ENCODE data around the gene EXOC8. TPM values are rescaled to one million over a fixed set of nuclear protein-coding genes. Genes with fewer than 3 reads are reported as not detected.
A peak's percentile ranks its signal among the peaks of the same experiment; 100 is the strongest.

EXOC8 gene
- polyA plus RNA-seq, 2 of the 4 experiments (the other 2 are of a cell fraction): 7.7 to 9.8 TPM

DNA sequence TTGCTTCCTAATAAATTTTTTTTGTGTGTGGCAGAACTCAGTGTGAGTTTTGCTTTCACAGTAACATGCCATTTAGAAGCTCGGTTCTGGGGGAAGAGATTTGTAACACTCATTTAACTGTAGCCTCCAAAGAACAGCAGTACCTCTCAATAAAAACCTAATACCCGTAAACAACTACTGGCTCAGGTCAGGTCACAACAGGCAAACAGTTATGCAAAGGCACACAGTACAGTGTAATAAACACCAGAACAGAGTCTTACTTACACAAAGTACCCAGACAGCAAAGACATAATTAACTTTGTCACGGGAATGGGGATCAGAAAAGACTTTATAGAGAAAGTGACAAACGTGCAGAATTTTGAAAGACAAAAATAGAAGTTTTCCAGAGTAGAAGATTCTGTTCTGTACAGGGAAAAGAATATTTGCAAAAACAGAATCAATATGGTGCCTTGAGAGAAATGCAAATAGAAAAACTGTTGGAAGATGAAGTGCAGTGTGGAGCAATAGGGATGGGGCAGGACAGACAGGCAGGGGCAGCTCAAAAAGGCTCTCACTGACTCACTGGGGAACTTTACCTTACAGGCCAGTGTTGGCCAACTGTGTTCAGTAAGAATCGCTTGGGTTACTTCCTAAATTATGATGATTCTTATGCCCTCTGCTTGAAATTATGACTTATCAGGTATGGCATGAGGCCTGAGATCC lies 45.7 kb upstream of the EXOC8 start:
- no peak overlapping the region for H3K4me3 ChIP-seq
- POLR2A ChIA-PET: interaction anchor here (1.5 kb wide), 1 partner anchor 12 kb away, joined by 3 read pairs; no protein-coding TSS in a partner anchor
- H3K9me3 ChIP-seq: no peaks in the 10 kb centered on the region
- TF ChIP-seq CBX8 (IDR thresholded peaks at IDR 0.05) (no peak), POLR2A (IDR thresholded peaks at IDR 0.05; ENCODE audit: low read length) (no peak)
- TF ChIP-seq, protein P1, sequence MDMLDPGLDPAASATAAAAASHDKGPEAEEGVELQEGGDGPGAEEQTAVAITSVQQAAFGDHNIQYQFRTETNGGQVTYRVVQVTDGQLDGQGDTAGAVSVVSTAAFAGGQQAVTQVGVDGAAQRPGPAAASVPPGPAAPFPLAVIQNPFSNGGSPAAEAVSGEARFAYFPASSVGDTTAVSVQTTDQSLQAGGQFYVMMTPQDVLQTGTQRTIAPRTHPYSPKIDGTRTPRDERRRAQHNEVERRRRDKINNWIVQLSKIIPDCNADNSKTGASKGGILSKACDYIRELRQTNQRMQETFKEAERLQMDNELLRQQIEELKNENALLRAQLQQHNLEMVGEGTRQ (IDR thresholded peaks at IDR 0.05): no peak
- TF ChIP-seq, protein P2, sequence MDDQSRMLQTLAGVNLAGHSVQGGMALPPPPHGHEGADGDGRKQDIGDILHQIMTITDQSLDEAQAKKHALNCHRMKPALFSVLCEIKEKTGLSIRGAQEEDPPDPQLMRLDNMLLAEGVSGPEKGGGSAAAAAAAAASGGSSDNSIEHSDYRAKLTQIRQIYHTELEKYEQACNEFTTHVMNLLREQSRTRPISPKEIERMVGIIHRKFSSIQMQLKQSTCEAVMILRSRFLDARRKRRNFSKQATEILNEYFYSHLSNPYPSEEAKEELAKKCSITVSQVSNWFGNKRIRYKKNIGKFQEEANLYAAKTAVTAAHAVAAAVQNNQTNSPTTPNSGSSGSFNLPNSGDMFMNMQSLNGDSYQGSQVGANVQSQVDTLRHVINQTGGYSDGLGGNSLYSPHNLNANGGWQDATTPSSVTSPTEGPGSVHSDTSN (IDR thresholded peaks at IDR 0.05): no peak
- ATAC-seq (peak; percentile 54 to 62; a peak in 5 of 6 replicates), DNase-seq (ENCODE audit: low read depth in 1 of 2, low spot score in 1 of 2) (no peak), FAIRE-seq (no peak)
- CTCF ChIA-PET: interaction anchor here (0.6 kb wide), 1 partner anchor 11 kb away, joined by 4 read pairs; no protein-coding TSS in a partner anchor
- H3K27ac ChIP-seq: peak overlapping the region; percentile 11 to 30; a peak in 3 of 6 replicates
- peaks cover 86% of the 10 kb centered on the region for H3K4me1 ChIP-seq
- 57% methylated on average over 5 of the region's 5 CpGs for WGBS (ENCODE audit: missing lambda C conversion rate)
- H3K4me2 ChIP-seq: peak overlapping the region; percentile 46

DNA sequence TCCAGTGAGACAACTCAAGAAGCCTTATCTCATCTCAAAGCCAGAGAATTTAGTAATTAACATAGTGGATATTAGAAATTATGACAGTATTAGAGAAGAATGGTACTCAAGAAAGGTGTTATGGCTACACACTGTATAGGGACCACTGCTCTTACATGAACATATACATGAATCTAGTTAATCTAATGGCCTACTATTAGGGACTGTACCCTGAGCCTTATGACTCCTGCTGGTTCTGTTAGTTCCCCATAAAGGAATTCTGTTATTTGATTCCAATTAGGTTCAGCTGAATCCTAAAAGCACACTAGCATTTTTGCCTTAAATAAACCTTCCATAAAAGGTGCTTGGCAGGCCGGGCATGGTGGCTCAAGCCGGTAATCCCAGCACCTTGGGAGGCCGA lies 44.8 kb upstream of the EXOC8 start:
- ChIA-PET CTCF (interaction anchor here (0.9 to 2.6 kb wide), 3 partner anchors 13 to 25 kb away, joined by 3 to 8 read pairs (median 8); no protein-coding TSS in a partner anchor), POLR2A (interaction anchor here (1.5 kb wide), 1 partner anchor 13 kb away, joined by 3 read pairs; no protein-coding TSS in a partner anchor)
- DNase-seq (ENCODE audit: low read depth in 1 of 2, low spot score in 1 of 2) (no peak), ATAC-seq (no peak), FAIRE-seq (no peak)
- H3K4me2 ChIP-seq: peak overlapping the region; percentile 4; the same call in 2 of the 3 replicates
- no peak overlapping the region for H3K27ac ChIP-seq
- H3K4me1 ChIP-seq: peaks cover 86% of the 10 kb centered on the region
- no peaks in the 10 kb centered on the region for H3K9me3 ChIP-seq
- WGBS (ENCODE audit: missing lambda C conversion rate): 96% methylated on average over 3 of the region's 3 CpGs
- H3K4me3 ChIP-seq: no peak overlapping the region
- TF ChIP-seq, protein P3, sequence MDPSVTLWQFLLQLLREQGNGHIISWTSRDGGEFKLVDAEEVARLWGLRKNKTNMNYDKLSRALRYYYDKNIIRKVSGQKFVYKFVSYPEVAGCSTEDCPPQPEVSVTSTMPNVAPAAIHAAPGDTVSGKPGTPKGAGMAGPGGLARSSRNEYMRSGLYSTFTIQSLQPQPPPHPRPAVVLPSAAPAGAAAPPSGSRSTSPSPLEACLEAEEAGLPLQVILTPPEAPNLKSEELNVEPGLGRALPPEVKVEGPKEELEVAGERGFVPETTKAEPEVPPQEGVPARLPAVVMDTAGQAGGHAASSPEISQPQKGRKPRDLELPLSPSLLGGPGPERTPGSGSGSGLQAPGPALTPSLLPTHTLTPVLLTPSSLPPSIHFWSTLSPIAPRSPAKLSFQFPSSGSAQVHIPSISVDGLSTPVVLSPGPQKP (IDR thresholded peaks at IDR 0.05; ENCODE audit: low read depth, low read length): no peak
- TF ChIP-seq HDAC2 (IDR thresholded peaks at IDR 0.05) (no peak), EP300 (IDR thresholded peaks at IDR 0.05) (no peak)
- TF ChIP-seq, protein P4, sequence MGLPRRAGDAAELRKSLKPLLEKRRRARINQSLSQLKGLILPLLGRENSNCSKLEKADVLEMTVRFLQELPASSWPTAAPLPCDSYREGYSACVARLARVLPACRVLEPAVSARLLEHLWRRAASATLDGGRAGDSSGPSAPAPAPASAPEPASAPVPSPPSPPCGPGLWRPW (IDR thresholded peaks at IDR 0.05): no peak

DNA sequence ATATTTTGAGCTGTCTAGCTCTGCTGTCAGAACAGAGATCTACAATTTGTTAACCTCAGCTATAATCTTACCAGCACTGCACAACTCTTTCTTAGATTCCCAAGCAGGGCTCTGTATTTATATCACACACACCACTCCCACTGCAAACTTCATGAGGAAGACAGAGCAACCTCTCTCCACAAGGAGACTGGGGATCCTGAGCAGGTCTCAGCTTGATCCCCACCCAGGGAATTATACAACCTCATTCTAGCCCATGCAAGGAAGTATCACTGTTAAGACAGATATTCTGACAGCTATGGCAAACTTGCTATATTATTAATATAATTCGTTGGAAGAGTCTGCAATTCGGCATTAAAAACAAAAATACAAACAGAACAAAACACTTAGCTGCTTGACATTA lies 44.1 kb upstream of the EXOC8 start:
- peak overlapping the region in 1 of 2 experiments; percentile 29; a peak in 1 of 6 replicates for H3K27ac ChIP-seq
- peak overlapping the region; percentile 4; the same call in 1 of the 3 replicates for H3K4me2 ChIP-seq
- TF ChIP-seq CHD4 (IDR thresholded peaks at IDR 0.05; ENCODE audit: borderline replicate concordance) (no peak), CBX8 (IDR thresholded peaks at IDR 0.05) (no peak), EP300 (IDR thresholded peaks at IDR 0.05) (no peak)
- 60% methylated on average over 2 of the region's 2 CpGs for WGBS (ENCODE audit: missing lambda C conversion rate)
- DNase-seq (ENCODE audit: low read depth in 1 of 2, low spot score in 1 of 2) (no peak), FAIRE-seq (no peak), ATAC-seq (peak in 1 of 2 experiments; percentile 11; a peak in 1 of 6 replicates)
- H3K9me3 ChIP-seq: no peaks in the 10 kb centered on the region
- no peak overlapping the region for H3K4me3 ChIP-seq
- ChIA-PET CTCF (interaction anchor here (0.9 to 2.6 kb wide), 3 partner anchors 13 to 24 kb away, joined by 3 to 8 read pairs (median 8); no protein-coding TSS in a partner anchor), POLR2A (no interaction called here)
- peaks cover 89% of the 10 kb centered on the region for H3K4me1 ChIP-seq

DNA sequence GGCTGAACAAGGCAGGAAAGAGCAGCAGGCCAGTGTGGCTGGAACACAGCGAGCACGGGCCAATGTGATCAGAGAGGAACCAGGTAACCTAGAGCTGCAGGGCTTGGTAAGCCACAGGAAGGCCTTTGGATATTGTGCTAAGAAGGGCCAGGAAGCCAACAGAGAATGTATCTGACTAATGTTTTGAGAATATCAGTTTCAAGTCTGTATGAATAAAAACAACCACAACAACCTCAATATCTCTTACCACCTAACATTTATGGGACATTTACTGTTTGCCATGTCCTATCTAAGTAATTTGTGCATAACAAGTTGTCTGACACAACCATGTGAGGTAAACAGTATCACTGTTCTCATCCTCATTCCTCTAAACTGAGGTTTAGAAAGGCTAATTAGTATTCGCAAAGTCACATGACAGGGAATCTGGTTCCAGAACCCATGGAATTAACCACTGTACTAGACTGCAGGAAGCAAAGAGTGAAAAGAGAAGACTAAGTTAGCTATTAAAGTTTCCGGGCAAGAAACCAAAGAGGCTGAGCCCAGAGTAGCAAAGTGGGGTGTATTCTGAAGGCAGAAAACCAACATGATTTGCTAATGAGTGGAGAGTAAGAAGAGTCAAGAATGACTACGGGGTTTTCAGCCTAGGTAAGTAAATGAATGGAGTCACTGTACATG lies 39.4 kb upstream of the EXOC8 start:
- 69% methylated on average over 5 of the region's 5 CpGs for WGBS (ENCODE audit: missing lambda C conversion rate)
- Histone ChIP-seq H3K4me1 (peaks cover 71% of the 10 kb centered on the region), H3K9me3 (no peaks in the 10 kb centered on the region), H3K4me2 (peak overlapping the region; percentile 73), H3K27ac (peak overlapping the region; percentile 44 to 71; a peak in 5 of 6 replicates), H3K4me3 (no peak overlapping the region)
- TF ChIP-seq NPAS2 (CRISPR knock-in tag; IDR thresholded peaks at IDR 0.05; ENCODE audit: borderline replicate concordance): no peak
- TF ChIP-seq, protein P5, sequence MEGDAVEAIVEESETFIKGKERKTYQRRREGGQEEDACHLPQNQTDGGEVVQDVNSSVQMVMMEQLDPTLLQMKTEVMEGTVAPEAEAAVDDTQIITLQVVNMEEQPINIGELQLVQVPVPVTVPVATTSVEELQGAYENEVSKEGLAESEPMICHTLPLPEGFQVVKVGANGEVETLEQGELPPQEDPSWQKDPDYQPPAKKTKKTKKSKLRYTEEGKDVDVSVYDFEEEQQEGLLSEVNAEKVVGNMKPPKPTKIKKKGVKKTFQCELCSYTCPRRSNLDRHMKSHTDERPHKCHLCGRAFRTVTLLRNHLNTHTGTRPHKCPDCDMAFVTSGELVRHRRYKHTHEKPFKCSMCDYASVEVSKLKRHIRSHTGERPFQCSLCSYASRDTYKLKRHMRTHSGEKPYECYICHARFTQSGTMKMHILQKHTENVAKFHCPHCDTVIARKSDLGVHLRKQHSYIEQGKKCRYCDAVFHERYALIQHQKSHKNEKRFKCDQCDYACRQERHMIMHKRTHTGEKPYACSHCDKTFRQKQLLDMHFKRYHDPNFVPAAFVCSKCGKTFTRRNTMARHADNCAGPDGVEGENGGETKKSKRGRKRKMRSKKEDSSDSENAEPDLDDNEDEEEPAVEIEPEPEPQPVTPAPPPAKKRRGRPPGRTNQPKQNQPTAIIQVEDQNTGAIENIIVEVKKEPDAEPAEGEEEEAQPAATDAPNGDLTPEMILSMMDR (IDR thresholded peaks at IDR 0.05): no peak
- TF ChIP-seq, protein P1 (IDR thresholded peaks at IDR 0.05): peak; percentile 17; the same call in 1 of the 2 replicates
- no peak for TF ChIP-seq KDM1A (IDR thresholded peaks at IDR 0.05; ENCODE audit: low read depth)
- no peak for TF ChIP-seq POLR2A (IDR thresholded peaks at IDR 0.05; ENCODE audit: low read length)
- no peak for TF ChIP-seq HEYL (CRISPR knock-in tag; IDR thresholded peaks at IDR 0.05)
- TF ChIP-seq CHD4 (IDR thresholded peaks at IDR 0.05; ENCODE audit: borderline replicate concordance): no peak
- ATAC-seq: peak; percentile 28 to 51; a peak in 3 of 6 replicates
- FAIRE-seq: no peak
- ChIA-PET POLR2A (interaction anchor here (1.4 kb wide), 1 partner anchor 39 kb away, joined by 3 read pairs; the partner anchor contains the start of genes EXOC8 and SPRTN), CTCF (interaction anchor here (1.6 to 2.2 kb wide), 2 partner anchors 14 to 17 kb away, joined by 5 to 6 read pairs; no protein-coding TSS in a partner anchor)
- DNase-seq (ENCODE audit: low read depth in 1 of 2, low spot score in 1 of 2): no peak
